ENCODE data around the gene SPDYE3.

Gene SPDYE3

GRCh38 chr7:100370746-100371145 is 63.2 kb downstream of the SPDYE3 start:
- no peak for DNase-seq (ENCODE audit: low read depth)

GRCh38 chr7:100371561-100372171 is 64.2 kb downstream of the SPDYE3 start:
- no peak for DNase-seq (ENCODE audit: low read depth)

Measured in GM04504 (cell line).